Peyer's patch (tissue), 4 donors: ENCODE data around the gene IVNS1ABP. TPM values are rescaled to one million over a fixed set of nuclear protein-coding genes. Genes with fewer than 3 reads are reported as not detected.
"Not testable (repeated sequence)": the region's sequence is repeated elsewhere in the genome, so short reads cannot be mapped to it uniquely, and the experiment has no call there.

Source experiments
- DNase-seq, 3 donors: peaks; one replicate each; pipeline ENCODE4 v3.0.0-alpha.2; 2017 to 2019
- H3K27ac ChIP-seq, 4 donors: fragments of 200-600 bp; sonication (generic); one replicate each; pipeline ENCODE4 v1.5.1; 2016 to 2019
- H3K27me3 ChIP-seq, 2 donors: fragments of 200-600 bp; sonication (generic); one replicate each; pipeline ENCODE4 v1.5.1; 2019
- H3K36me3 ChIP-seq, 3 donors: fragments of 200-600 bp; sonication (generic); one replicate each; pipeline ENCODE4 v1.5.1; 2016 to 2019
- H3K4me1 ChIP-seq, 4 donors: fragments of 200-600 bp; sonication (generic); one replicate each; pipeline ENCODE4 v1.5.1; 2016 to 2019
- H3K4me3 ChIP-seq, 4 donors: fragments of 200-600 bp; sonication (generic); 1 replicate in 3 of 4; 2 replicates in 1 of 4; pipeline ENCODE4 v1.5.1; 2016 to 2019; ENCODE audit warnings: mild to moderate bottlenecking in 1 of 4
- H3K9me3 ChIP-seq, 4 donors: fragments of 200-600 bp; sonication (generic); one replicate each; pipeline ENCODE4 v1.5.1; 2016 to 2019; ENCODE audit warnings: mild to moderate bottlenecking in 1 of 4
- CTCF ChIP-seq, 6 experiments: fragments of 450-650 bp in 4 of 6; fragments of 200-600 bp in 2 of 6; sonication (generic) in 1 of 6; IDR thresholded peaks; one replicate each; pipeline ENCODE4 v1.5.1; 2017 to 2019; ENCODE audit warnings: antibody characterized with exemption in 6 of 6, mild to moderate bottlenecking in 3 of 6, moderate library complexity in 1 of 6
- POLR2A ChIP-seq, 2 donors: fragments of 450-650 bp; IDR thresholded peaks; one replicate each; pipeline ENCODE4 v1.5.1; 2017; ENCODE audit warnings: antibody characterized with exemption in 2 of 2, mild to moderate bottlenecking in 2 of 2, moderate library complexity in 2 of 2
- total RNA-seq, 4 donors: library from RNA; depleted of rRNA; stranded (reverse); fragments of >200 nt; gene quantifications; one replicate each; pipeline ENCODE4 v1.1.0, GENCODE V29; 2016

The IVNS1ABP gene
- 100 to 1,000 TPM in 2 of 4 donors, 10 to 100 TPM in 2; 84.8 to 248 (median 104) TPM for total RNA-seq

GRCh38 chr1:185317034-185317885, at the start of gene IVNS1ABP:
Gene IVNS1ABP, minus strand, starts transcription at chr1:185317243. Its CDS starts 7,750 bp downstream, at chr1:185309493.
- Histone ChIP-seq H3K4me1 (peaks cover 0 to 41% (median 7%) of the 10 kb centered on the region in 4 donors), H3K27me3 (no peaks in the 10 kb centered on the region), H3K36me3 (no peaks in the 10 kb centered on the region), H3K27ac (peak within 1 kb of the TSS; percentile 96 to 100 (median 98)), H3K9me3 (no peaks in the 10 kb centered on the region), H3K4me3 (peak within 1 kb of the TSS; percentile 89 to 100 (median 93))
- DNase-seq = peak; percentile 94 to 100 (median 99)
- TF ChIP-seq CTCF (IDR thresholded peaks at IDR 0.05) (peak in 4 of 6 experiments; percentile 30 to 55 (median 38)), POLR2A (IDR thresholded peaks at IDR 0.05) (peak; percentile 98)

- no peaks in the 10 kb centered on the region for H3K27me3 ChIP-seq
- no peak for DNase-seq
- H3K36me3 ChIP-seq = no peaks in the 10 kb centered on the region
- no peak overlapping the region for H3K27ac ChIP-seq
- no peaks in the 10 kb centered on the region for H3K4me1 ChIP-seq
- H3K9me3 ChIP-seq = no peaks in the 10 kb centered on the region
- H3K4me3 ChIP-seq = no peak overlapping the region
- TF ChIP-seq CTCF (IDR thresholded peaks at IDR 0.05) = no peak
- TF ChIP-seq POLR2A (IDR thresholded peaks at IDR 0.05) = no peak
These were observed 48.9 kb upstream of the IVNS1ABP start for GRCh38 chr1:185365951-185366350.

- H3K9me3 ChIP-seq, H3K27ac ChIP-seq, H3K4me1 ChIP-seq, DNase-seq, H3K27me3 ChIP-seq, H3K36me3 ChIP-seq, H3K4me3 ChIP-seq: not testable (repeated sequence)
These were observed 47.5 kb upstream of the IVNS1ABP start for GRCh38 chr1:185364528-185364927.

GRCh38 chr1:185363205-185363604, 46.2 kb upstream of the IVNS1ABP start:
- no peak overlapping the region for H3K4me3 ChIP-seq
- no peaks in the 10 kb centered on the region for H3K27me3 ChIP-seq
- DNase-seq = no peak

GRCh38 chr1:185360714-185361113, 43.7 kb upstream of the IVNS1ABP start:
- H3K27ac ChIP-seq = no peak overlapping the region
- no peaks in the 10 kb centered on the region for H3K27me3 ChIP-seq
- H3K9me3 ChIP-seq = no peaks in the 10 kb centered on the region
- no peaks in the 10 kb centered on the region for H3K4me1 ChIP-seq
- no peaks in the 10 kb centered on the region for H3K36me3 ChIP-seq
- no peak overlapping the region for H3K4me3 ChIP-seq
- no peak for TF ChIP-seq CTCF (IDR thresholded peaks at IDR 0.05)
- DNase-seq = no peak

More at GRCh38 chr1:185363205-185363604, 46.2 kb upstream of the IVNS1ABP start:
- Histone ChIP-seq H3K9me3 (no peaks in the 10 kb centered on the region), H3K36me3 (no peaks in the 10 kb centered on the region), H3K27ac (no peak overlapping the region), H3K4me1 (no peaks in the 10 kb centered on the region)
- TF ChIP-seq POLR2A (IDR thresholded peaks at IDR 0.05) (no peak), CTCF (IDR thresholded peaks at IDR 0.05) (no peak)

- TF ChIP-seq CTCF (IDR thresholded peaks at IDR 0.05) (no peak), POLR2A (IDR thresholded peaks at IDR 0.05) (no peak)
- Histone ChIP-seq H3K27ac (no peak overlapping the region), H3K9me3 (no peaks in the 10 kb centered on the region), H3K27me3 (no peaks in the 10 kb centered on the region), H3K36me3 (no peaks in the 10 kb centered on the region), H3K4me3 (no peak overlapping the region), H3K4me1 (no peaks in the 10 kb centered on the region)
- no peak for DNase-seq
These were observed 41.9 kb upstream of the IVNS1ABP start for GRCh38 chr1:185358957-185359356.
